ENCODE data around the gene RDH5.

RDH5 gene

GRCh38 chr12:55715169-55715764, 4.9 kb upstream of the RDH5 start:
- DNase-seq: no peak

GRCh38 chr12:55715833-55716581, 4.2 kb upstream of the RDH5 start, which contains the start of gene BLOC1S1:
BLOC1S1 (plus strand) TSS chr12:55716046; CDS start chr12:55716052, 6 bp downstream.
- peak; percentile 89 for DNase-seq

GRCh38 chr12:55716582-55716957, 3.6 kb upstream of the RDH5 start:
- no peak for DNase-seq

- no peak for DNase-seq
These were observed 2.9 kb upstream of the RDH5 start for GRCh38 chr12:55717011-55718007.

- no peak for DNase-seq
These were observed 2.2 kb upstream of the RDH5 start for GRCh38 chr12:55718015-55718414.

GRCh38 chr12:55718624-55719275, 1.4 kb upstream of the RDH5 start:
- DNase-seq: no peak

GRCh38 chr12:55719371-55719770, 822 bp upstream of the RDH5 start:
- no peak for DNase-seq

- no peak for DNase-seq
These were observed 776 bp downstream of the RDH5 start for GRCh38 chr12:55720894-55721444.

- no peak for DNase-seq
These were observed 1.5 kb downstream of the RDH5 start for GRCh38 chr12:55721601-55722213.

GRCh38 chr12:55722948-55723347, 2.8 kb downstream of the RDH5 start:
- no peak for DNase-seq

- DNase-seq: no peak
These were observed 3.5 kb downstream of the RDH5 start for GRCh38 chr12:55723516-55724225.

- peak; percentile 55 for DNase-seq
These were observed 4.2 kb downstream of the RDH5 start for GRCh38 chr12:55724226-55724939.

- no peak for DNase-seq
These were observed 4.7 kb downstream of the RDH5 start for GRCh38 chr12:55724940-55725309.

- no peak for DNase-seq
These were observed 5.4 kb downstream of the RDH5 start for GRCh38 chr12:55725556-55725955.

GRCh38 chr12:55726971-55727370, 6.8 kb downstream of the RDH5 start:
- no peak for DNase-seq

GRCh38 chr12:55727643-55728185, 7.5 kb downstream of the RDH5 start:
- no peak for DNase-seq

- peak; percentile 54 for DNase-seq
These were observed 8.2 kb downstream of the RDH5 start for GRCh38 chr12:55728186-55728938.

- DNase-seq: peak; percentile 75
These were observed 9.0 kb downstream of the RDH5 start, which contains the start of gene CD63 for GRCh38 chr12:55728939-55729818. CD63 (minus strand) TSS chr12:55729009; CDS start chr12:55728341, 668 bp downstream.
